GM21528 (cell line): Measurements from ENCODE around the gene TRIM49.
"Not testable (repeated sequence)": the region's sequence is repeated elsewhere in the genome, so short reads cannot be mapped to it uniquely, and the experiment has no call there.

Experiments used
- ATAC-seq: cut with Tn5 transposase; IDR thresholded peaks from one replicate; pipeline ENCODE4 v1.9.1; 2021; ENCODE audit warnings: mild to moderate bottlenecking, moderate library complexity; ENCODE audit not compliant: unreplicated experiment, low FRiP score

The TRIM49 gene, protein sequence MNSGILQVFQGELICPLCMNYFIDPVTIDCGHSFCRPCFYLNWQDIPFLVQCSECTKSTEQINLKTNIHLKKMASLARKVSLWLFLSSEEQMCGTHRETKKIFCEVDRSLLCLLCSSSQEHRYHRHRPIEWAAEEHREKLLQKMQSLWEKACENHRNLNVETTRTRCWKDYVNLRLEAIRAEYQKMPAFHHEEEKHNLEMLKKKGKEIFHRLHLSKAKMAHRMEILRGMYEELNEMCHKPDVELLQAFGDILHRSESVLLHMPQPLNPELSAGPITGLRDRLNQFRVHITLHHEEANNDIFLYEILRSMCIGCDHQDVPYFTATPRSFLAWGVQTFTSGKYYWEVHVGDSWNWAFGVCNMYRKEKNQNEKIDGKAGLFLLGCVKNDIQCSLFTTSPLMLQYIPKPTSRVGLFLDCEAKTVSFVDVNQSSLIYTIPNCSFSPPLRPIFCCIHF

DNA sequence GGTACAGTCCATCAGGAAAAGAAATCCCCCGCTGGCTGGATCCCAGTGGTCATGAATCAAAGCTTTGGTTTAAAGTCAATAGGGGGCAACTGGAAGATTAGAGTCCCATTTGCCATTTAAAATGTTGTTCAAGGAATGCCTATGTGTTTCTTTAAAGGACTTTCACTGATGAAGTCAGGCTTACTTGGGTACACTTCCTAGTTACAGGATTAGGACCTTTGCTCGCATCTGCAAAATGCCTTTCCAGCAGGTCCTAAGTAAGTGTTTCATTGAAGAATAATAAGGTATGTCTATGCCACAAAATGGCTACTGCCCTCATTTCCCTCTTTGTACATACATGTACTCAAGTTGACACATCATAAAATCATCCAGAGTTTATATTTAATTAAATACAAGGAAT, at the start of gene TRIM49:
TSS of gene TRIM49 (minus strand) at position 101 of the 400 bp plus-strand sequence. CDS start 4,106 bp downstream, outside the sequence.
- not testable (repeated sequence) for ATAC-seq

GRCh38 chr11:89826694-89827093, 18.3 kb upstream of the TRIM49 start:
- not testable (repeated sequence) for ATAC-seq

- ATAC-seq: not testable (repeated sequence)
These were observed 11.6 kb upstream of the TRIM49 start for GRCh38 chr11:89820008-89820407.

DNA sequence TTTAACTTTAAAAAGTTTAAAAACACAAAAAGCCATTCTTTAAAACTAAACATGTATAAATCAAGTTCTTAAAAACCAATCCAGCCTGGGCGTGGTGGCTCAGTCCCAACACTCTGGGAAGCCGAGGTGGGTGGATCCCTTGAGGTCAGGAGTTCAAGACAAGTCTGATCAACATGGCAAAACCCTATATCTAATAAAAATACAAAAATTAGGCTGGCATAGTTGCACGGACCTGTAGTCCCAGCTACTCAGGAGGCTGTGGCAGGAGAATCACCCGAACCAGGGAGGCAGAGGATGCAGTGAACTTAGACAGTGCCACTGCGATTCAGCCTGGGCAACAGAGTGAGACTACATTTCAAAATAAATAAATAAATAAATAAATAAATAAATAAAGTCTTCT, 5.2 kb upstream of the TRIM49 start:
- not testable (repeated sequence) for ATAC-seq

DNA sequence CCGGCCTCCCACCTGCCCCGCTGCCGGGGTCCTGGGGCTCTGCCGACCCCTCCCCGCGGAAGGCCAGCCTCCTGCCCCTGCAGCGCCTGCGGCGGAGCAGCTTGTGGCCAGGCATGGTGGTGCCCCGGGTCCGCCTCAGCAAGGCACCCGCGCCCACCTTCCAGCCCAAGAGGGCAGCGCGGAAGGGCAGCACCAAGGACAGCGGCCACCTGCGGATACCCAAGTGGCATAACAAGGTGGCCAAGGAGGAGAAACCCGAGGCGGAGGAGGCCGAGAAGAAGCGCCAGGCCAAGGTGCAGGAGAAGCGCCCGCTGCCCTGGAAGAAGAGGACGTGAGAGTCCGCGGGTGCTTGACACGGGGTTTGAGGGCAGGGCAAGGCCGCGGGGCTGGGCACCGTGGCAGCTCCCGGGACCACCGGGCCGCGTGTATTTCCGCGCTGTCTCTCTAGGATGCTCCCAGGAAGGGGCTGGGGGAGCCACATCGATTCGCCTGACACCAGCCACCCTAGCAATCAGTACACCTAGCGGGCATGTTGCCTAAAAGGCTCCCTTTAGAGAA, 20.8 kb downstream of the TRIM49 start:
- ATAC-seq: not testable (repeated sequence)

DNA sequence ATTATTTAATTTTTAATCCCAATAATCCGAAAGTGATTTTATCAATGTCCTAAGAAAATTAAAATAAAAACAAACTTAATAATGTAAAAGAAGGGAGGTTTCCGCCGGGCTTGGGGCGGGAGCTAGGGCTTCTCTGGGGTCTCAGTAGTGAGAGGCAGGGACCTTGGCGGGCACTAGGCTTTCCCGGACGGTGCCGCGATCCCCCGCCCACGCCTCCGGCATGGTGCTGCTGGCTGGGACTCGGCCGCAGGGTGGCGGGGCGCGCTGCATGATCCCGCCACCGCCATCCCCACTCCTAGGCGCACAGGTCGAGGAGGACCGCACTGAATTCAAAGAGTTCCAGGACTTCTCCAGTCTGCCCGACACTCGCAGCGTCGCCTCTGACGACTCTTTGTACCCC, 22.6 kb downstream of the TRIM49 start:
- ATAC-seq: not testable (repeated sequence)

DNA sequence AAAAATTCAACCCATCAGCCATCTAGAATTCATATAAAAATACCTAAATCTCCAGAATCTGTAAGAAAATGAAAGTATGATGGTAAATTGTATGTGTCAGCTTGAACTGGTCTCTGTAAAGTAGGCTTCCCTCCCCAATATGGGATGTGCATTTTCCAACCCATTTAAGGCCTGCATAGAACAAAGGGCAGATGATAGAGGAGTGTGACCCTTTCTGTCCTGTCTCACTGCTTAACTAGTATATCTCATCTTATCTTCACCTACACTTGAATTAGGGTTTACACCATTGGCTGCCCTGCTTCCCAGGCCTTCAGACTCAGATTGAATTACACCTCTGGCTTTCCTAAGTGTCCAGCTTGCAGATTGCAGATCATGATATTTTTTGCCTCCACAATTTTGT, 57.6 kb downstream of the TRIM49 start:
- not testable (repeated sequence) for ATAC-seq
